Effector memory CD8-positive, alpha-beta T cell (primary cell): ENCODE results near the gene SLIT3.

ENCODE experiments used
- ATAC-seq: fragments of 150-1000 bp; cut with Tn5 transposase; replicated peaks from 2 replicates; pipeline ENCODE4 v1.10.0; 2021; ENCODE audit warnings: mild to moderate bottlenecking, moderate library complexity
- DNase-seq, 3 experiments: peaks; one replicate each; pipeline ENCODE4 v3.0.0; 2021
- H3K27ac Mint-ChIP-seq, 2 donors: one replicate each; pipeline ENCODE4 v1.8.0; 2022; ENCODE audit warnings: mild to moderate bottlenecking in 2 of 2, mixed read lengths in 2 of 2, moderate library complexity in 2 of 2
- H3K27me3 Mint-ChIP-seq, 2 donors: one replicate each; pipeline ENCODE4 v1.8.0; 2022; ENCODE audit warnings: mixed read lengths in 2 of 2
- H3K36me3 Mint-ChIP-seq: one replicate; pipeline ENCODE4 v1.8.0; 2022; ENCODE audit warnings: mild to moderate bottlenecking, moderate library complexity, mixed read lengths; ENCODE audit not compliant: insufficient read depth
- H3K4me1 Mint-ChIP-seq, 2 donors: one replicate each; pipeline ENCODE4 v1.8.0; 2022; ENCODE audit warnings: low read depth in 2 of 2, mixed read lengths in 2 of 2
- H3K4me3 Mint-ChIP-seq, 2 donors: one replicate each; pipeline ENCODE4 v1.8.0; 2022; ENCODE audit warnings: mild to moderate bottlenecking in 2 of 2, mixed read lengths in 2 of 2, moderate library complexity in 2 of 2
- H3K9me3 Mint-ChIP-seq, 2 donors: one replicate each; pipeline ENCODE4 v1.8.0; 2022; ENCODE audit warnings: mixed read lengths in 2 of 2

Gene SLIT3

DNA sequence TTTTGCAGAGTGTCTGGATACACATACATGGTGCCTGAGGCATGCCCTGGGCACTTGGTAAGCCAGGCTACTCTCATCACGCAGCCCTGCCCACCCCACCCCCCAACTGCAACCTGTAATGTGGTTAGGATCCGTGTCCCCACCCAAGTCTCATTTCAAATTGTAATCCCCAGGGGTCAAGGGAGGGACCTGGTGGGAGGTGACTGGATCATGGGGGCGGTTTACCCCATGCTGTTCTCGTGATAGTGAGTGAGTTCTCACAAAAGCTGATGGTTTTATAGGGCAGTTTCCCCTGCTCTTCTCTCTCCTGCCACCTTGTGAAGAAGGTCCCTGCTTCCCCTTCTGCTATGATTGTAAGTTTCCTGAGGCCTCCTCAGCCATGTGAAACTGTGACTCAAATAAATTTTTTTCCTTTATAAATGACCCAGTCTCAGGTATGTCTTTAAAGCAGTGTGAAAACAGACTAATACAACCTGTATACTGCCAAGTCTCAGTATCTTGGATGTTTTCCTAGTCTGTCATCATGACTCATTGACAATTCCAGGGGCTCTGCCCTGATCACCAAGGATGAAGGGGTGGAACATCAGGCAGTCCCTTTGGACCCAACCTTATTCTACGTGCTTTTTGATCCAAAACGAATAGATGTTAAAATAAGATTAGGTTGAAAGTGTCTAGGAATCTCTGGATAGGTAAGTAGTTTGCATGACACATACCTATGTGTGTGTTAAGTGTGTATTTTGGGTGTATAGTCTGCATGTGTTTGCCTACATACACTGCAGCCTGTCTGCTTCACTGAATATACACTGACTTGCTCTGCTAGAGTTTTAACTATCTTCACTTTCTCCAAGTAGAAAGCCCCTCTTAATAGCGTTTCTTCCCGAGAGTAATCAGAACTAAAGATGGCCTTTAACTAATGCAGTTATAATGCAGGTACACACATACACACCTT, 293.8 kb downstream of the SLIT3 start:
- no peaks in the 10 kb centered on the region for H3K36me3 Mint-ChIP-seq
- H3K27me3 Mint-ChIP-seq, result peaks cover 18 to 34% of the 10 kb centered on the region in 2 donors

DNA sequence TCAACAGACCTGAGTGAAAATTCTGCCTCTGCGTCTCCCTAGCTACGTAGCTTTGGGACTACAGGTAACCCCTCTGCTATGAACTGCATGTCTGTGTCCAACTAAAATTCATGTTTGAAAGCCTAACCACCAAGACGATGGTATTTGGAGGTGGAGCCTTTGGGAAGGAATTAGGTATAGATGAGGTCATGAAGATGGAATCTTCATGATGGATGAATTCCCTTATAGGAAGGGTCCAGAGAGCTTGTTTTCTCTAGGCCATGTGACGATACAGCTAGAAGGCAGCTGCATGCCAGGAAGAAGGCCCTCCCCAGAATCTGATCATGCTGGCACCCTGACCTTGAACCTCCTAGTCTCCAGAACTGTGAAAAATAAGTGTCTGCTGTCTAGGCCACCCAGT, 296.4 kb downstream of the SLIT3 start:
- no peak for DNase-seq
- Mint-ChIP-seq H3K4me3 (no peak overlapping the region), H3K27me3 (peaks cover 17 to 25% of the 10 kb centered on the region in 2 donors), H3K27ac (no peak overlapping the region), H3K36me3 (no peaks in the 10 kb centered on the region), H3K9me3 (no peaks in the 10 kb centered on the region), H3K4me1 (no peaks in the 10 kb centered on the region)
- no peak for ATAC-seq

More for the DNA sequence above, 293.8 kb downstream of the SLIT3 start:
- no peak for DNase-seq
- no peak overlapping the region for H3K27ac Mint-ChIP-seq
- no peak for ATAC-seq
- no peaks in the 10 kb centered on the region for H3K4me1 Mint-ChIP-seq
- H3K4me3 Mint-ChIP-seq, result no peak overlapping the region
- H3K9me3 Mint-ChIP-seq, result no peaks in the 10 kb centered on the region

DNA sequence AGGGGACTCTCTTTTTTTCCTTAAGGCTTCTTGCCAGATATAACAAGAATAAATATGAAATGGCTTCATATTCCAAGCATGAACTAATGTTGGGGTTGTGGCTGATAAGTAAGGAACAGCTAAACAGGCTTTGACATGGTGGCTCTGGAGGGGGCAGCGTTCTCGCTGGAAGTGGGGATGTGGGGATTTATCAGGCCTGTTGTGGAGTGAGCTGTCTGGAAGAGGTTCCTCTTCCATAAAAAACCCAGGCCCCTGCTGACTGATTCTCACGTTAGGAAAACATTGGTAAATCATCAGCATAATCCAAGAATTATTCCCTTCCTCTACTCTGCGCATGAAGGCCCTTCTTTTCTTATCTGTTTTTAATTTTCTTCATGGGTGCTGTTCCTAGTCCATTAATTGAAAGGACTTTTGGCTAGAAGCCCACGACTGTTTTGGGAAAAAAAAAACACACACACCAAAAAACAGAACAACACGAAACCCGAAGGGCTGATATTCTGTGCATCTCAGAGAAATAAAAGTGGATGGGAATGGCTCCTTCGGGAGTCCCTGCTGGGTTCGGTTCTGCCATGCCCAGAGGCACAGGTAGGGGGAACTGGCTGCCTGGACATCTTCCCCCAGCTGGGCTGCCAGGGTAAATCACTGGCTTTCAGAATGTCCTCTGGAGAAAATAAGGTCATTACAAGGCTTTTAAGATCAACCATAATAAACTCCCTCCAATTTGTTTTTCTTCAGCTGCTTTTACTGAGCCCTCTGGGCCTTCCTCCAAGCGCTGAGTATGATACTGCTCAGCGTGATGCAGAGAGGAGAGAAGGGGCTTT, 297.0 kb downstream of the SLIT3 start:
- DNase-seq (no peak), ATAC-seq (no peak)
- no peaks in the 10 kb centered on the region for H3K4me1 Mint-ChIP-seq
- H3K4me3 Mint-ChIP-seq, result no peak overlapping the region
- no peaks in the 10 kb centered on the region for H3K36me3 Mint-ChIP-seq
- H3K9me3 Mint-ChIP-seq, result no peaks in the 10 kb centered on the region
- H3K27ac Mint-ChIP-seq, result no peak overlapping the region
- peaks cover 16 to 24% of the 10 kb centered on the region in 2 donors for H3K27me3 Mint-ChIP-seq

DNA sequence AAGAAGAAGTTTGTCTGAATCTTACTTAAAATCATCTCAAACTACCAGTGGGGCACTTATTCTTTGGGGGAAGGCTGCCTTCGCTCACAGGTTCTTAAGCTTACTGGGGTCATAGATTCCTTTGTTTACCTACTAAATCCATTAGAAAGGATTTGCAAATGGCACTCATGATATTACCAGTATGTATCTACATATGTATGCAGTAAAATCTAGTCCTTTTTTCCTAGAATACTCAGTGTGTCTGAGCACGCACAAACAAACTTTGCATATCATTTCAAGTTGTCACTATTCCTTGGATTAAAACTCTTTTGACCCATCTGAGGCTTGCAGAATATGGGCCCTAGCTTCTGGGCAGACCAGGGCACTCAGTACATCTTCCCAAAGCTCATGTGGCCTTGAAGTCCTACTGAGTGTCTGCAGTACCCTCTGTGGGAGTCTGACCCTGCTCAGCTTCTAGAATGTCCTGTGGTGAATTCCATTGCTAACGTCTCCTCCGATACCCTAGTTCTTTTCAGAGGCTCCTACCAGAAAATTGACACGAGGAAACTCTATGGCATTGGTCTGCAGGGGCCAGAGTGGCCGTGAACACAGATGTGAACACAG, 297.9 kb downstream of the SLIT3 start:
- DNase-seq, result no peak
- no peak for ATAC-seq
- Mint-ChIP-seq H3K4me1 (no peaks in the 10 kb centered on the region), H3K4me3 (no peak overlapping the region), H3K27ac (no peak overlapping the region), H3K9me3 (no peaks in the 10 kb centered on the region), H3K27me3 (peaks cover 11 to 18% of the 10 kb centered on the region in 2 donors), H3K36me3 (no peaks in the 10 kb centered on the region)

DNA sequence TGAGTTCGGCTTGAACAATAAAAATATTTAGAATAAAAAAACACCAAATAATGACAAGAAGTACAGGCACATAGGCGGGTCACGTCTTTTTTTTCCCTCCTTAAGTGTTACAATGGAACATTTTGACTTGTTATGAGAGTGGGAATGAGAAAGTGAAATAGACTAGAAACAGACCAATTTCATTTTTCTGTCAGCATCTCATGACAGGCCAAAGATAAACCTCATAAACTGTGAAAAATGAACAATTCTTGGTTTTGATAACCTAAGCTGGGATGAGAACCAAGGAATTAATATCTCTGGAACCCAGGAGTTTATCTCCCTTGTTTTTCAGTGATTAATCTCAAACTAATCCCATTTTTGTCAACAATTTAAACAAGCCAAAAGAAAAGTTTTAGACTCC, 299.5 kb downstream of the SLIT3 start:
- peaks cover 12 to 26% of the 10 kb centered on the region in 2 donors for H3K27me3 Mint-ChIP-seq
- no peak for DNase-seq
- no peaks in the 10 kb centered on the region for H3K9me3 Mint-ChIP-seq
- H3K36me3 Mint-ChIP-seq, result no peaks in the 10 kb centered on the region
- no peak overlapping the region for H3K27ac Mint-ChIP-seq
- no peak for ATAC-seq
- H3K4me3 Mint-ChIP-seq, result no peak overlapping the region
- no peaks in the 10 kb centered on the region for H3K4me1 Mint-ChIP-seq

DNA sequence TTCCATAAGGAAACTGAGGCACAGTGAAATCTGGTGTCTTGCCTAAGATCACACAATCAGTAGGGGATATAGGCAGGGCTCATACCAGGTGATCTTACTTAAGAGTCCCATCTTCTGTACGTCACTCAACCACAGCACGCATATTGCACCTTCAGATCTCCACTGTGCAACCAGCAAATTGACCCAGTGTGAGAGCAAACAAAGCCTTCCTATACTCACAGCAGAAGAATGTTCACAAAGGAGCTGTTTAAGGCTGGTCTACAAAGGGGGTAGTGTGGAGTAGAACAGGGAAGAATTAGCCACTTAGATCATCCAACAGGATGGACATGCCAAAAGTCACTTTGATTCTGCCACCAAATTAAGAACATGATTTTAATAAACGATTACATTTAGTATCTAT, 305.9 kb downstream of the SLIT3 start:
- H3K27ac Mint-ChIP-seq, result no peak overlapping the region
- no peaks in the 10 kb centered on the region for H3K36me3 Mint-ChIP-seq
- DNase-seq (no peak), ATAC-seq (no peak)
- peaks cover 14 to 43% of the 10 kb centered on the region in 2 donors for H3K27me3 Mint-ChIP-seq
- H3K4me1 Mint-ChIP-seq, result no peaks in the 10 kb centered on the region
- H3K9me3 Mint-ChIP-seq, result no peaks in the 10 kb centered on the region
- H3K4me3 Mint-ChIP-seq, result no peak overlapping the region

DNA sequence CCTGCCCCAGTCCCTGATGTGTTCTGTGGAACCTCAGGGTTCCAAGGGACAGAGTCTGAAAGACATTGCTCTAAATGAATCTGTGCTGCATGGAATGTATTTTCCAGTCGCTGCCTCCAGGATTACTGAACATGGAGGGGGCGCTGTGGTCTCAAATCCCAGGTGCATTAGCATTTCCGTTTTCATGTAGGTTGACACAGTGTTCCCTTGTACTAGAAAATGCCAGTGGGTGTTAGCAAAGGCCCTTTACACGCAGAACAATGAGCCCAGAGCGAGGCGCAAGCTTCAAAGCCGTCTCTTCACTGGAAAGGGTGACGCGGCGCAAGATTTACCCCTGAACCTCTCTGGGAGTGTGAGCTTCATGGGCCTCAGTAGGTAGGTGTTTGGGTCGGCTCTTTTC, 308.3 kb downstream of the SLIT3 start:
- Mint-ChIP-seq H3K36me3 (no peaks in the 10 kb centered on the region), H3K27me3 (peaks cover 9 to 50% of the 10 kb centered on the region in 2 donors), H3K9me3 (no peaks in the 10 kb centered on the region), H3K27ac (no peak overlapping the region), H3K4me3 (no peak overlapping the region), H3K4me1 (peaks cover 0 to under 1% of the 10 kb centered on the region in 2 donors)
- ATAC-seq, result no peak
- DNase-seq, result no peak

DNA sequence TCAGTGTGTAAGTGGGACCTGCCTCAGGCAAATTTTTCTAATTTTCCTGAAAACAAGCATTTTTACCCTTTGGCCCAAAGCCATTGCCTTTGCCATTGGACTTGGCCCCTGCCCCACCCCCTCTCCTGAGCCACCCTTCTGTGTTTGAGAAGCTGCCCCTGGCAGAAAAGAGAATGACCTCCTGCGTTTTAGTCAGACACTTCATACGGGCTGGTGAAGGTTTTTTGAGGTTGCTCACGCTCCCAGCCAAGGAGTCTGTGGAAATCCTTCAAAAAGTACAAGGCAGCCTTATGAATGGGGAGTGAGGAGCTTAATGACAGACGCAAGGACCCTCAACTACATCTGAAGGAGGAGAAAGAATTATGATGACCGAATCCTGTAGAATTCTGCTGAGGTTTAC, 308.9 kb downstream of the SLIT3 start:
- H3K4me3 Mint-ChIP-seq, result no peak overlapping the region
- no peak for ATAC-seq
- H3K4me1 Mint-ChIP-seq, result peaks cover 0 to 3% of the 10 kb centered on the region in 2 donors
- H3K27me3 Mint-ChIP-seq, result peaks cover 12 to 50% of the 10 kb centered on the region in 2 donors
- no peaks in the 10 kb centered on the region for H3K36me3 Mint-ChIP-seq
- H3K27ac Mint-ChIP-seq, result no peak overlapping the region
- DNase-seq, result no peak
- H3K9me3 Mint-ChIP-seq, result no peaks in the 10 kb centered on the region

DNA sequence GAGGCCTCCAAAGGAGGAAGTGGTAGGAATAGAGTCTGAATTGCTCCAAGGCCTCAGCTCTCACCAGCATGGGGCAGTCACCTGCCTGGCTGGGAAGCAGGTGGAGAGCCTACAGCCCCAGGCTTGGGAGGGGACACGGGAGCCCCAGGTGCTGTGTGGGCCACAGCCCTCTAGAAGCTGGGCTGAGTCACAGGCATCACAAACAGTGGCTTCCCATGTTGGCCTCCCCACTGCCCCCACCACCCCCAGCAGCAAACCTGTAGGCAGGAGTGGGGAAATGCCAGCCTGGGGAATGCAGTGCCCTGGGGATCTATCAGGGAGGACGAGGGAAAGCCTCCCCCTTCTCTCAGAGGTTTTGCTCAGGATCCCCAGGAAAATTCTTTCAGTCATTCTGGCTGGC, 309.6 kb downstream of the SLIT3 start:
- Mint-ChIP-seq H3K9me3 (no peaks in the 10 kb centered on the region), H3K27ac (peak overlapping the region in 1 of 2 donors; percentile 32), H3K4me3 (no peak overlapping the region), H3K27me3 (peaks cover 18 to 50% of the 10 kb centered on the region in 2 donors), H3K4me1 (peaks cover 0 to 3% of the 10 kb centered on the region in 2 donors), H3K36me3 (no peaks in the 10 kb centered on the region)
- ATAC-seq (no peak), DNase-seq (no peak)

DNA sequence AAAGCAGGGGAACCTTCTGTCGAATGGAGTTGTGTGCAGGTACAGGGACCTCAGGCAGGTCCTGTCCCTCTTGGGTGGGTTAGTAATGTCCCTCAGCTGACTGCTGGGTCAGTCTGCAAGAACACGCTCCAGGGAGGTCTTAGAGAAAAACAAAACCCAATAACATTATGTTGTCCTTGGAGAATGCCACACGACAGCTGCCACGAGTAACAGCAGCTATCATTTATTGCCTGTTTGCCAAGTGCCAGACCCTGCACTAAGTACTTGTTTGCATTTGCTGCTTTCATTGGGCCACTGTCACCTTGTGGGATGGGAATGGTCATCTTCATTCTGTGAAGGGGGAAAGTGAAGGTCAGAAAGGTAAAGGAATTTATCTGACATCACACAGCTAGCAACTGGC, 310.3 kb downstream of the SLIT3 start:
- no peaks in the 10 kb centered on the region for H3K9me3 Mint-ChIP-seq
- ATAC-seq, result no peak
- H3K27ac Mint-ChIP-seq, result peak overlapping the region in 1 of 2 donors; percentile 32
- peaks cover 14 to 50% of the 10 kb centered on the region in 2 donors for H3K27me3 Mint-ChIP-seq
- no peaks in the 10 kb centered on the region for H3K36me3 Mint-ChIP-seq
- peaks cover 0 to 3% of the 10 kb centered on the region in 2 donors for H3K4me1 Mint-ChIP-seq
- no peak for DNase-seq
- H3K4me3 Mint-ChIP-seq, result no peak overlapping the region

DNA sequence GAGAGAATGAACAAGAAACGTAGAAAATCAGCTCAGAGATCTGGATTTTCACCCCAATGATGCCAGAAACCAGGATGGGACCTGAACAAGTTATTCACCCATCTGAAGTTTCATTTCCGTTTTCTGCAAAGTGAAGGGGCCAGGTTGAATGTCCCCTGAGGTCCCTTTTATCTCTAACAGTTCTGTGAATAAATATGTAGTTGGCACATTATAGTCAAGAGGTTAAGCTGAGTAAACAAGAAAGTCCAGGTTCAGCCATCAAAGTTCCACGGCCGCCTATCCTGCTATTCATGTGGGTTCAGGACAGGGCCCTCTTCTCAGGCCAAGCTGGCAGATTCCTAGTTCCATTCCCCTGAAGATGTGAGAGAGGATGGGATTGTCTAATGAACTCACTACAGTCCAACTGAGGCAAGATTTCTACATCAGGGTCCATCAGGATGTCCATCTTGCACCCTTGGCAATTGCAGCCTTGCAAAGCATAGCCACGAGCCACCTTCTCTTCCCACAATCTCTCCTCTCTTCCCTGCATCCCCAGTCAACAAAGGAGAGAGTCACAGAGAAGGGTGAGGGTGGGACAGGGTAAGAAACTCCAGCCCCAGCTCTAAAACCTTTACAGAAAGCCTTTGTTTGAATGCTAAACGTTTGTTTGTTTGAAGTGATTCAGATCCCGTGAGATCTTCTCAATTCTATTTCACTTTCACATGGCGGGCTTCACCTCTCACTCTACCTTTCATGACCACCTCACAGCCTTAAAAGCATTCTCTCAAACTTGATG, 311.0 kb downstream of the SLIT3 start:
- no peak for DNase-seq
- peaks cover 13 to 53% of the 10 kb centered on the region in 2 donors for H3K27me3 Mint-ChIP-seq

DNA sequence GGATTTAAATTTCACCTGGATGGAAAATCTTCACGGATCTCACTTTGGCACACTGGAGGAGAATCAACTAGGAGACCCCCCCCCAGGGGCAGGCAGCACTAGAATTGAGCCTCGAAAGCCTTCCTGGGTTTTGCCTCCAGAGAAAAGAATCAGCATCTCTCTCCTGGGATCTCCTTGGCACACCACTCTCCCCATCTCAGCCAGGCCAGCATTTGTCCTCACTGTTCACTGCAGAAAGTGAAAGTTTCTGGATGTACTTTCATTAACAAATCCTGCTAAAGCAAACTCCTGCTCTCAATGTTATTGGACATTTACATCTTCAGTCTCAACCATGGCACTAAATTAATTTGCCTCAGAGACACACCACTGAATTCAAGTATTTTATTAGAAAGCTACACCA, 312.2 kb downstream of the SLIT3 start:
- no peak overlapping the region for H3K4me3 Mint-ChIP-seq
- no peak for ATAC-seq
- H3K36me3 Mint-ChIP-seq, result no peaks in the 10 kb centered on the region

More for the DNA sequence above, 311.0 kb downstream of the SLIT3 start:
- no peak overlapping the region for H3K4me3 Mint-ChIP-seq
- peaks cover 0 to 3% of the 10 kb centered on the region in 2 donors for H3K4me1 Mint-ChIP-seq
- H3K9me3 Mint-ChIP-seq, result no peaks in the 10 kb centered on the region
- ATAC-seq, result no peak
- no peaks in the 10 kb centered on the region for H3K36me3 Mint-ChIP-seq
- no peak overlapping the region for H3K27ac Mint-ChIP-seq

More for the DNA sequence above, 312.2 kb downstream of the SLIT3 start:
- Mint-ChIP-seq H3K4me1 (peaks cover 0 to 3% of the 10 kb centered on the region in 2 donors), H3K27me3 (peaks cover 13 to 49% of the 10 kb centered on the region in 2 donors), H3K27ac (no peak overlapping the region), H3K9me3 (no peaks in the 10 kb centered on the region)
- no peak for DNase-seq
